ENCODE measurements around the gene PPP1R7. TPM values are rescaled to one million over a fixed set of nuclear protein-coding genes. Genes with fewer than 3 reads are reported as not detected.

PPP1R7 gene, protein sequence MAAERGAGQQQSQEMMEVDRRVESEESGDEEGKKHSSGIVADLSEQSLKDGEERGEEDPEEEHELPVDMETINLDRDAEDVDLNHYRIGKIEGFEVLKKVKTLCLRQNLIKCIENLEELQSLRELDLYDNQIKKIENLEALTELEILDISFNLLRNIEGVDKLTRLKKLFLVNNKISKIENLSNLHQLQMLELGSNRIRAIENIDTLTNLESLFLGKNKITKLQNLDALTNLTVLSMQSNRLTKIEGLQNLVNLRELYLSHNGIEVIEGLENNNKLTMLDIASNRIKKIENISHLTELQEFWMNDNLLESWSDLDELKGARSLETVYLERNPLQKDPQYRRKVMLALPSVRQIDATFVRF
- polyA plus RNA-seq: 53.0 and 59.3 TPM in 2 replicates
- polyA minus RNA-seq: 41.1 and 47.5 TPM in 2 replicates

DNA sequence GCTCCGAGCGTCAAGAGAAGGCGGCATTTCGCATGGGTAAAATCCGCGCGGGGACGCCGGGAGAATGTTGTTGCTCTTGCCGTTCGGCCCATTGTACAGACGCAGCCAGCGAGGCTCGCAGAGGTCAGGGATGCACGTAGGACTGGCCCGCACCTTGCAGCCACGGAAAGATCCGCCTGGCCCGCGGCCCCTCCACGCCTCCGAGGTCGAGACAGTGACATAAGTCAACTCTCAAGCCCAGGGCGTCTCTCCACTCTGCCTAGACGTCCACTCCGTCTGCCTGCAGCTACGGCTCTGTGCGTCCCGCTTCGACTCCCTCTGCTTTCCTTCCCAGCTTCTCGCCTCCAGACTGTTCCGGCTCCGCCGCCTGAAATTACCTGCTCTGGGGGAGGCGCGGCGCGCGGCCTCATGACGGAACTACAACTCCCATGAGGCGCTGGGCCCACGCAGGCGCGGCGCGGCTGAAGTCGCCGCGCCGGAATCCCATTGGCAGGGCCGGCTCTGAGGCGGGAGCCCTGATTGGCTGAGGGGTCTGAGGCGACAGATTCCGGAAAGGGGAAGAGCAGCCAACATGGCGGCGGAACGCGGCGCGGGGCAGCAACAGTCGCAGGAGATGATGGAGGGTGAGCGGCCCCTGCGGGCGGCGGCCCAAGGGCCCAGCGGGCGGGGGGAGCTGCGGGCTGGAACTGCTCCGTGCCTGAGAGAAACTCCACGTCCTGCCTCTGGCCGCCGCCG is at the start of gene PPP1R7:
Gene PPP1R7, plus strand, starts transcription at position 543 of the 735 bp plus-strand sequence. Its CDS starts 29 bp downstream, at position 572.
- Histone ChIP-seq H3K4me3 (ENCODE audit: low read length) (peak within 1 kb of the TSS; percentile 98), H3K79me2 (replicated peaks; ENCODE audit: insufficient read depth, low read length) (peaks cover 7% of the 10 kb centered on the region), H3K9ac (ENCODE audit: low read length) (peak within 1 kb of the TSS; percentile 75), H2AFZ (ENCODE audit: low read depth, low read length) (peak within 1 kb of the TSS; percentile 74), H3K9me3 (ENCODE audit: low read length) (no peaks in the 10 kb centered on the region), H4K20me1 (ENCODE audit: insufficient read depth) (no peaks in the 10 kb centered on the region), H3K27ac (ENCODE audit: low read length) (peak within 1 kb of the TSS; percentile 76), H3K9me2 (ENCODE audit: insufficient read depth, low read length) (no peaks in the 10 kb centered on the region), H3K4me2 (ENCODE audit: low read length) (peak within 1 kb of the TSS; percentile 67), H3K36me3 (ENCODE audit: insufficient read depth, low read length) (no peaks in the 10 kb centered on the region), H3F3A (ENCODE audit: insufficient read depth, low read length, poor library complexity, severe bottlenecking) (no peaks in the 10 kb centered on the region), H3K27me3 (ENCODE audit: insufficient read depth, low read depth, low read length) (no peaks in the 10 kb centered on the region)
- TF ChIP-seq EZH2 (IDR thresholded peaks at IDR 0.05; ENCODE audit: borderline replicate concordance, insufficient read depth, low read length, poor library complexity, severe bottlenecking) (no peak), RAD21 (conservative IDR thresholded peaks at IDR 0.05) (no peak), SMC3 (conservative IDR thresholded peaks at IDR 0.05; ENCODE audit: poor library complexity) (no peak), MXI1 (conservative IDR thresholded peaks at IDR 0.05; ENCODE audit: poor library complexity, severe bottlenecking) (peak; percentile 77), TAF1 (IDR thresholded peaks at IDR 0.05; ENCODE audit: low read depth) (peak; percentile 88), EP300 (conservative IDR thresholded peaks at IDR 0.05; ENCODE audit: poor library complexity, severe bottlenecking) (peak; percentile 4), POLR2AphosphoS5 (IDR thresholded peaks at IDR 0.05) (peak; percentile 82)
- TF ChIP-seq, protein P1, sequence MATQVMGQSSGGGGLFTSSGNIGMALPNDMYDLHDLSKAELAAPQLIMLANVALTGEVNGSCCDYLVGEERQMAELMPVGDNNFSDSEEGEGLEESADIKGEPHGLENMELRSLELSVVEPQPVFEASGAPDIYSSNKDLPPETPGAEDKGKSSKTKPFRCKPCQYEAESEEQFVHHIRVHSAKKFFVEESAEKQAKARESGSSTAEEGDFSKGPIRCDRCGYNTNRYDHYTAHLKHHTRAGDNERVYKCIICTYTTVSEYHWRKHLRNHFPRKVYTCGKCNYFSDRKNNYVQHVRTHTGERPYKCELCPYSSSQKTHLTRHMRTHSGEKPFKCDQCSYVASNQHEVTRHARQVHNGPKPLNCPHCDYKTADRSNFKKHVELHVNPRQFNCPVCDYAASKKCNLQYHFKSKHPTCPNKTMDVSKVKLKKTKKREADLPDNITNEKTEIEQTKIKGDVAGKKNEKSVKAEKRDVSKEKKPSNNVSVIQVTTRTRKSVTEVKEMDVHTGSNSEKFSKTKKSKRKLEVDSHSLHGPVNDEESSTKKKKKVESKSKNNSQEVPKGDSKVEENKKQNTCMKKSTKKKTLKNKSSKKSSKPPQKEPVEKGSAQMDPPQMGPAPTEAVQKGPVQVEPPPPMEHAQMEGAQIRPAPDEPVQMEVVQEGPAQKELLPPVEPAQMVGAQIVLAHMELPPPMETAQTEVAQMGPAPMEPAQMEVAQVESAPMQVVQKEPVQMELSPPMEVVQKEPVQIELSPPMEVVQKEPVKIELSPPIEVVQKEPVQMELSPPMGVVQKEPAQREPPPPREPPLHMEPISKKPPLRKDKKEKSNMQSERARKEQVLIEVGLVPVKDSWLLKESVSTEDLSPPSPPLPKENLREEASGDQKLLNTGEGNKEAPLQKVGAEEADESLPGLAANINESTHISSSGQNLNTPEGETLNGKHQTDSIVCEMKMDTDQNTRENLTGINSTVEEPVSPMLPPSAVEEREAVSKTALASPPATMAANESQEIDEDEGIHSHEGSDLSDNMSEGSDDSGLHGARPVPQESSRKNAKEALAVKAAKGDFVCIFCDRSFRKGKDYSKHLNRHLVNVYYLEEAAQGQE (IDR thresholded peaks at IDR 0.05; ENCODE audit: borderline replicate concordance): peak; percentile 59
- TF ChIP-seq, protein P2, sequence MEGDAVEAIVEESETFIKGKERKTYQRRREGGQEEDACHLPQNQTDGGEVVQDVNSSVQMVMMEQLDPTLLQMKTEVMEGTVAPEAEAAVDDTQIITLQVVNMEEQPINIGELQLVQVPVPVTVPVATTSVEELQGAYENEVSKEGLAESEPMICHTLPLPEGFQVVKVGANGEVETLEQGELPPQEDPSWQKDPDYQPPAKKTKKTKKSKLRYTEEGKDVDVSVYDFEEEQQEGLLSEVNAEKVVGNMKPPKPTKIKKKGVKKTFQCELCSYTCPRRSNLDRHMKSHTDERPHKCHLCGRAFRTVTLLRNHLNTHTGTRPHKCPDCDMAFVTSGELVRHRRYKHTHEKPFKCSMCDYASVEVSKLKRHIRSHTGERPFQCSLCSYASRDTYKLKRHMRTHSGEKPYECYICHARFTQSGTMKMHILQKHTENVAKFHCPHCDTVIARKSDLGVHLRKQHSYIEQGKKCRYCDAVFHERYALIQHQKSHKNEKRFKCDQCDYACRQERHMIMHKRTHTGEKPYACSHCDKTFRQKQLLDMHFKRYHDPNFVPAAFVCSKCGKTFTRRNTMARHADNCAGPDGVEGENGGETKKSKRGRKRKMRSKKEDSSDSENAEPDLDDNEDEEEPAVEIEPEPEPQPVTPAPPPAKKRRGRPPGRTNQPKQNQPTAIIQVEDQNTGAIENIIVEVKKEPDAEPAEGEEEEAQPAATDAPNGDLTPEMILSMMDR (IDR thresholded peaks at IDR 0.05; ENCODE audit: poor library complexity, severe bottlenecking): peak; percentile 40

DNA sequence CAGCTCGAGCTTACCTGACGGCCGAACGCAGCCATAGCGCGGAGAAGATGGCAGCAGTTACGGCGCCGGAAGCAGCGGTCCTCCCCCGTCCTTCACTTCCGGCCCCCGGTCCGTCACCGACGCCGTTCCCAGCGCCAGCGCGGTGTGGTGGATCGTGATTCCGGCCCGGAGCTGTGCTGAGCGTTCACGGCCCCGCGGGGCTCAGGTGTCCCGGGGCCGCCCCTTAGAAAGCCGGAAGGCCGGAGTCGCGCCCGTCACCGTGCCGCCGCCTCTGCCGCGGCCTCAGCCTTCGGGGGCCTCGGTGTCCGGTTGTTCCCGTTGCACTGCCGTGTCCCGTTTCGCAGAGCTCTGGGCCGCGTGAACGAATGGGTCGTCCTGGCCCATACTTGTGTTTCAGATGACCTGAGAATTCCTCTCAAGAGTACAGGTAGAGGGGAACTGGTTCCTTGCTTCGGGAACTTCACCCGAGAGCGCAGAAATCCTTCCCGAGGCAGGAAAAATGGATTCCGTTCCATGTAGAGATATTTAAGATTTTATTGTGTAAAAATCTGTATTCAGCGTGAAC is 47.9 kb upstream of the PPP1R7 start, which contains the start of gene MTERF4:
Gene MTERF4, minus strand, starts transcription at position 49 of the 565 bp plus-strand sequence. Its CDS starts 14 bp downstream, at position 35.
- Histone ChIP-seq H3K9ac (ENCODE audit: low read length) (peak within 1 kb of the TSS; percentile 92), H3K36me3 (ENCODE audit: insufficient read depth, low read length) (peaks cover 4% of the 10 kb centered on the region), H3K9me2 (ENCODE audit: insufficient read depth, low read length) (no peaks in the 10 kb centered on the region), H3F3A (ENCODE audit: insufficient read depth, low read length, poor library complexity, severe bottlenecking) (no peaks in the 10 kb centered on the region), H3K27ac (ENCODE audit: low read length) (peak within 1 kb of the TSS; percentile 75), H3K9me3 (ENCODE audit: low read length) (no peaks in the 10 kb centered on the region), H4K20me1 (ENCODE audit: insufficient read depth) (no peaks in the 10 kb centered on the region), H3K79me2 (replicated peaks; ENCODE audit: insufficient read depth, low read length) (peaks cover 34% of the 10 kb centered on the region), H2AFZ (ENCODE audit: low read depth, low read length) (peak within 1 kb of the TSS; percentile 92), H3K27me3 (ENCODE audit: insufficient read depth, low read depth, low read length) (no peaks in the 10 kb centered on the region), H3K4me3 (ENCODE audit: low read length) (peak within 1 kb of the TSS; percentile 95), H3K4me2 (ENCODE audit: low read length) (peak within 1 kb of the TSS; percentile 91)
- TF ChIP-seq, protein P2 (IDR thresholded peaks at IDR 0.05; ENCODE audit: poor library complexity, severe bottlenecking): no peak
- TF ChIP-seq SMC3 (conservative IDR thresholded peaks at IDR 0.05; ENCODE audit: poor library complexity) (peak; percentile 44), POLR2AphosphoS5 (IDR thresholded peaks at IDR 0.05) (peak; percentile 96), RAD21 (conservative IDR thresholded peaks at IDR 0.05) (peak; percentile 50), EP300 (conservative IDR thresholded peaks at IDR 0.05; ENCODE audit: poor library complexity, severe bottlenecking) (peak; percentile 57), MXI1 (conservative IDR thresholded peaks at IDR 0.05; ENCODE audit: poor library complexity, severe bottlenecking) (peak; percentile 83), TAF1 (IDR thresholded peaks at IDR 0.05; ENCODE audit: low read depth) (peak; percentile 99), EZH2 (IDR thresholded peaks at IDR 0.05; ENCODE audit: borderline replicate concordance, insufficient read depth, low read length, poor library complexity, severe bottlenecking) (no peak)
- TF ChIP-seq, protein P1 (IDR thresholded peaks at IDR 0.05; ENCODE audit: borderline replicate concordance): peak; percentile 87

All from neural cell (in vitro differentiated cells).